CD4-positive, alpha-beta T cell treated with Interleukin-10 for 1 hour (primary cell): ENCODE measurements around the gene MXD3.
A peak's percentile ranks its signal among the peaks of the same experiment; 100 is the strongest.
"Not testable (repeated sequence)": the region's sequence is repeated elsewhere in the genome, so short reads cannot be mapped to it uniquely, and the experiment has no call there.

Experiments
- DNase-seq: peaks from one replicate; pipeline ENCODE4 v3.0.0-alpha.2; 2020

Gene MXD3

DNA sequence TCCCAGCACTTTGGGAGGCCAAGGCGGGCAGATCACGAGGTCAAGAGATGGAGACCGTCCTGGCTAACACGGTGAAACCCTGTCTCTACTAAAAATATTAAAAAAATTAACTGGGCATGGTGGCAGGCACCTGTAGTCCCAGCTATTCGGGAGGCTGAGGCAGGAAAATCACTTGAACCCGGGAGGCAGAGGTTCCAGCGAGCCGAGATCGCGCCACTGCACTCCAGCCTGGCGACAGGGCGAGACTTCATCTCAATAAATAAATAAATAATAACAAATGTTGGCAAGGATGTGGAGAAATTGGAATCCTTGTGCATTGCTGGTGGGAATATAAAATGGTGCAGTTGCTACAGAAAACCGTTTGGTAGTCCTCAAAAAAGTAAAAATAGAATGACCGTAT is 31.3 kb upstream of the MXD3 start:
- not testable (repeated sequence) for DNase-seq

DNA sequence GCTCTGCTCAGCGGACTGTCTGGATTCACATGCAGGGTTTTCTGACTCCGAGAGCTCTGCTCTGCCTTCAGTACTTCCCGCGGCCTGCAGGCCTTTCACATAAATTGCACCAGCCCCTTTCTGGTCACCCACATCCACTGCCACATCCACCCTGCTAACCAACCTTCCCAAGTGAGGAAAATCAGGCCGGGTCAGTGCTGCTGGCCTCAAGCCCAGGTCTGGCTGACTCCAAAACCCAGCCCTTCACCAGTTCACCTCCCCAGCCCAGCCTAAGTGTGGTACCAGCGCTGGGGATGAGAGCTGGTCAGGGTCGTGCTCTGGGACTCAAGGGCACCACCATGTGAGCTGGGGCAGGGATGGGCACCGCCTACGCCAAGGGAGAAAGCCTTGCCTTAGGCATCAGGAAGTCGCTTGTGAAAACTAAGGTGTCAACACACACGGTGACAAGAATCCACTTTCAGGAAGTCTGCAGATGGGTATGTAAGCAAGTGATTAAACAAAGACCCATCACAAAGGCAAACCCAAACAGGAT is 27.5 kb upstream of the MXD3 start:
- DNase-seq = no peak

- DNase-seq = no peak
These were observed 26.8 kb upstream of the MXD3 start for GRCh38 chr5:177338251-177339106.

- no peak for DNase-seq
These were observed 25.2 kb upstream of the MXD3 start for GRCh38 chr5:177336603-177337494.

- DNase-seq = peak; percentile 25
These were observed 24.4 kb upstream of the MXD3 start for GRCh38 chr5:177336112-177336511.

- no peak for DNase-seq
These were observed 24.0 kb upstream of the MXD3 start for GRCh38 chr5:177335701-177336065.

GRCh38 chr5:177334781-177335700 is 23.3 kb upstream of the MXD3 start:
- no peak for DNase-seq

DNA sequence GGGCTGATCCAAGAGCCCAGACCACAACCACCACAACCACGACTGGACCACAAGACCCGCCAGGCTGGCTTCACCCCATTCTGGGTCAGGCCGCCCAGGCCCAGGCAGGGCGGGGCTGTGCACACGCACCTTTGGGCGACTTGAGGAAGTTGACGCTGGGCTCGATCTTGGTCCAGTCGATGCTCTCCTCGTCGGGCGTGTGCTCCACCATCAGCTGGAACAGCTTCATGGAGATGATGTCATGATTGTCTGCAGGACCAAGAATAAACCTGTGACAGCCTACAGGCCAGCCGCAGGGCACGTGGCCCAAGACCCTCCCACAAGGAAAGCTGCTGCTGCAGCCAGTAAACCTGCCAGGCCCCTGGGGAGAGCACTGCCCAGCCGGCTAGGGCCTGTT is 22.5 kb upstream of the MXD3 start:
- no peak for DNase-seq

DNA sequence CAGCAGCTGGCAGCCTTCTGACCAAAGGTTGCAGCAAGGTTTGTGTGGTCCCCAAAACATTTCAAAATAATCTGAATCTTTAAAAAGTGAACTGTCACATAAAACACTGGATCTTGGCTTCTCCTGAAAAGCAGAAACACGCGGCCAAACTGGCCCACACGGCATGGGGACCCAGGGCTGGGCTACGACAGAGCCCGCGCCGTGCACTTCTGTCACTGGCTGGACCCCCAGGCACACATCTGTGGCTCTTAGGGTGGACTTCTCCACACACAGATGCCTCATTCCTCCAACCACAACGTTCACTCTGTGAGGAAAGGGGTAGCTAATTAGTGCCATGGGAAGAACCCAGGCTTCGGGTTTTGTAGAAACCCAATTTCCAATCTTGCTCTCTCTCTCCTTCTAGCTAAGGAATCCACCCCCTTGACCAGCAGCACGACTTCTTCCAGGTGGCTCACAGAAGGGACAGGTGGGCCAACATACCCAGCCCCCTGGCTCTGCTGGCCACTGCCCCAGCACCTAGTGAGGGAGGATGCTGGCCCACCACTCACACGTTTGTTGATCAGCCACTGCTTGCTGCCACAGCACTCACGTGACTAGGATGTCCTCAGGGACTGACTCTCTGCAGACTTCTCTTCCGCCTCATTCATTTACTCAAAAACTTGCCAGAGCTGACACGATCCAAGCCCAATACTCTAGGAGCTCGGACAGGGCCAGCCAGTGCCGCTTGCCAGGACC is 21.9 kb upstream of the MXD3 start:
- DNase-seq = no peak

DNA sequence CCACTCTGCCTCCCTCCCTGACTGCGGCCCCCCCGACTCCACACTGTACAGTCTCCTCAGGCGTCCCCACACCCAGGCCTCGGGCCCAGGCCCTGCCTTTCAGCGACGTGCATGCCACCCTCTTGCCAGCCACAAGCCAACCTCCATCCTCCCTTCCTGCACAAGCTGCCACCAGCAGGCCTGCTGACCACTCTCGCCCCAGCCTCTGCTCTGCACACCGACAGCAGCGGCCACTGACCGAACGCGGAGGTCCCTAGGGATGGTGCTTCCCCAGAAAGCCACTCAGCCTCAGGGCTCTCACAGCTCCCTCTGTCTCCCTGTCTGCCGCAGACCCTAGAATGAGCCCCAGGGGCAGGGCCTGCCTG is 21.2 kb upstream of the MXD3 start:
- DNase-seq = no peak

- no peak for DNase-seq
These were observed 20.6 kb upstream of the MXD3 start for GRCh38 chr5:177332031-177332895.

DNA sequence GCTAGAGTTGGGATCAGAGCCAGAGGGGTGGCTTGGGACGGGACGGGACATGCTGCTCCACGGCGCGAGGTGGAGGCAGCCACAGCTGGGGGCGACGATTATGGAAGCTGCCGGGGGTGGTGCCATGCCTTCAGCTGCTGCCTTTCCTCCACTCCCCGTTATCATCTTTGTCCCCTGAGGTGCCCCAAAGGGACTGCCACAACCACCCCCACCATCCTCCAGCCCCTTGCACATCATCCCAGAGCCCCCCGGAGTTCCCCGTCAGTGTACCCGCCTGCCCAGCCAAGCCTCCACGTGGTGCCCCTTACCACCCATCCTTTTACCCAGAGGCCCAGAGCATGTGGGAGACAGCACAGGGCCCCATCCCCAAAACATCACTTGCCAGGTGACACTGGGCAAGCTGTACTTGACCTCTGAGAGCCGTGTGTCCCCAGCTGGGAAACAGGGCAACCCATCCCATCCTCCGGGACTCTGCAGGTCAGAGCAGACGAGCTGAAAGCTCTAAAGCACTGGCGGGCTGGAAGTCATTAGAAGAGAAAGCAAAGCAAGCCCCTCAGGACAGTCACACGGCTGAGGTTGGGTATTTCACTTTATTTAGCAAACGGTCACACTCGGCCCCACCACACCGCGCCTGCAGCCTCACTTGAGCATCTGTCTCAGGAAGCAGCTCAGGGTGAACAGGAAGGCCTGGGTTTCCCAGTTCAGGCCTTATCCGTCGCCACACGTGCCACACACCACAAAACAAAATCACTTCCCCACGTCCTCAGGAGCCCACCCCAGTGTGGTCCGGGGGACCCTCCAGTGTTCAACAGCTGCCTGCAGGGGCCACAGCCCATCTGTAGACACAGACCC is 19.5 kb upstream of the MXD3 start:
- DNase-seq = no peak

GRCh38 chr5:177329883-177330282 is 18.2 kb upstream of the MXD3 start:
- DNase-seq = no peak

- no peak for DNase-seq
These were observed 17.0 kb upstream of the MXD3 start for GRCh38 chr5:177328545-177329231.

DNA sequence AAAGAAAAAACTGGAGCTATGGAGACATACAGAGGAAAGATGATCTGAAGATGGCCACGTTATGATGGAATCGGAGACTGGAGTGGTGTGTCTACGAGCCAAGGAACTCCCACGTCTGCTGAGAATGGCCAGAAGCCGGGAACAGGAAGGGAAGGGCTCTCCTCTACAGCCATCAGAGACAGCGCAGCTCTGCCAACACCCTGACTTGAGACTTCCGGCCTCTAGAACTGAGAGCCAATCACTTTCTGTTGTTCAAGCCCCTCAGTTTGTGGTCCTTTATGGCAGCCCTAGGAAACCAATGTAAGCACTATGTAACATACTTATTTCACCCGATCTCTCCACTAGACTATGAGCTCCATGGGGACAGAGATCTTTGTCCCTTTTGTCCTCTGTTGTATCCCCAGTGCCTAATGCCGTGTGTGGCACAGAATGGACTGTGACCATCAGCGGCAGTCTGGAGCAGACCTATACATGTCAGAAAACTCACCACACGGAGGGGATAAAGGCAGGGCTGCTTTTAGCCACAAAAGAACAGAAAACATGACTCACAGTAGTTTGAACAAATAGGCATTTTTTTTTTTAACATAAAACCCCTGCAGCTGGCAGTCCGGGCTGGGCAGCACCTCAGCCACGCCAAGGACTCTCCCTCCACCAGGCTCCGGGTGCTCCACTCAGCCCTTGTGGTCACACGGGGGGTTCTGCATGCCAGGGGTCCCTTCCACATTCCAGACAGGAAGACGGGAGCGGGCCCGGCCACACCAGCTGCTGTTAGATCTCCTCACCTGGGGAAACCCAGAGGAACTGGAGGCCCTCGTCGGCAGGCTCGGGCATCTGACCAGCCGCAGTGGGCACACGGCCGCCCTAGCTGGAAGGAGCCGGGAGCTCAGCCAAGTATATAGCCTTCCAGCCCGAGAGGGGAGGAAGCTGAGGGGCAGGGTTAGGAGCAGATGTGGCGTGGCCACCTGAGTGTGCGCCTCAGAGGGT is 16.1 kb upstream of the MXD3 start:
- peak; percentile 42 for DNase-seq

DNA sequence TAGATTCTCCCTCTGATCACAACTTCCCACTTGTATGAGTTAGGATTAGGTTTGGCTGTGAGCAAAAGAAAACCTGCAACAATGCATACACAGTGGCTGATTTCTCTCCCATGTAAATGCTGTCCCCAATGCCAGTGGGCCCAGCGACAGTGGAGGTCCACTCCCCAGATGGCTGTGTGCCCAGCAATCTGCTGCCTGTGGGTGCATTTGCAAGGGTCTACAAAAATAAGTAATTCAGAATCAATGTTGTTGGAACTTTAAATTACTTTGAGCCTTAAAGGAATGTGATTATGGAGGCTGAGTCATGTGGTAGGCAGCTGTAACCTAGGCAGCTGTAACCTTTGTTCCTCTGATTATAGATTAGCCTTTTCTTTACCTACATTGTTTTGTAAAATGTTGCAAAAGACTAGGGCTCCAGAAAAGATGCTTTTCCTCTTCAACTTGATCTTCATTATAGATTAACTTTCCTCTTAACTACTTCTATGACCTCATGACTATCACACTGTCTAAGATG is 14.2 kb upstream of the MXD3 start:
- no peak for DNase-seq

DNA sequence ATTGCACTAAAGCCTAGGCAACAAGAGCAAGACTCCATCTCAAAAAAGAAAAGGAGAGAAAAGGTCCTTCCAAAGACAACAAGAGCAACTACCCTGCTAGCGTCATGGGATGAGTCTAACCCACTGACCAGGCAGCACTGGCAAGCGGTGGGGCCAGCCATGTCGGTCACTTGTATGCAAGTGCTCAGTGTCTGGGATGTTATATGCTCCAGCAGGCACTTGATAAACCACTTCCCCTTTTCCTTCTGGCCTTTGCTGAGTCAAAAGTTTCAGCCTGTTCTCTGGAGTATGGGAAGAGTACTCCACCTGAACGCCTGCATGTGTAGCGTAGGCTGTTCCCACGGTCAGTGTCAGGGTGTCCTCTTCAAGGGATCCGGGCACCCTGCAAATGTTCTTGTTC is 9.2 kb upstream of the MXD3 start:
- no peak for DNase-seq
